Kidney (tissue), 14 donors: ENCODE measurements around the gene HAPLN2. TPM values are rescaled to one million over a fixed set of nuclear protein-coding genes. Genes with fewer than 3 reads are reported as not detected.

Experiments
- DNase-seq, 5 donors: peaks; one replicate each; pipeline ENCODE4 v3.0.0-alpha.2; 2013 to 2020
- FAIRE-seq: peaks from 2 replicates; lab custom pipeline; 2012; peaks lifted over from hg19 to GRCh38; lab: Jason Lieb, UNC
- H3K27ac ChIP-seq, 2 donors: one replicate each; pipeline ENCODE4 v1.7.0; 2013; ENCODE audit warnings: low read depth in 2 of 2, low read length in 2 of 2, inconsistent platforms in 1 of 2
- H3K27me3 ChIP-seq: one replicate; pipeline ENCODE4 v1.7.1; 2013; ENCODE audit warnings: low read length, inconsistent platforms; ENCODE audit not compliant: control insufficient read depth, insufficient read depth
- H3K36me3 ChIP-seq, 3 donors: one replicate each; pipeline versions ENCODE4 v1.7.0 to v1.7.1; 2013; ENCODE audit warnings: low read length in 3 of 3, control low read depth in 1 of 3, inconsistent platforms in 1 of 3; ENCODE audit not compliant: insufficient read depth in 3 of 3, control insufficient read depth in 2 of 3
- H3K4me1 ChIP-seq, 3 donors: one replicate each; pipeline versions ENCODE4 v1.7.0 to v1.7.1; 2013; ENCODE audit warnings: low read length in 3 of 3, inconsistent platforms in 1 of 3, low read depth in 1 of 3; ENCODE audit not compliant: control insufficient read depth in 2 of 3, insufficient read depth in 2 of 3
- H3K4me3 ChIP-seq, 3 donors: one replicate each; pipeline versions ENCODE4 v1.7.0 to v1.8.1; 2013; ENCODE audit warnings: low read length in 3 of 3, control low read depth in 1 of 3, inconsistent platforms in 1 of 3
- H3K9ac ChIP-seq, 3 donors: one replicate each; pipeline versions ENCODE4 v1.7.0 to v1.7.1; 2013; ENCODE audit warnings: low read length in 3 of 3, control low read depth in 1 of 3, inconsistent platforms in 1 of 3
- H3K9me3 ChIP-seq, 3 donors: one replicate each; pipeline versions ENCODE4 v1.7.0 to v1.7.1; 2013; ENCODE audit warnings: low read length in 3 of 3, control low read depth in 1 of 3, inconsistent platforms in 1 of 3; ENCODE audit not compliant: control insufficient read depth in 2 of 3, insufficient read depth in 1 of 3
- intact Hi-C: fragments of 100-400 bp; cut with DNase I; formaldehyde crosslinking; loops from one replicate; pipeline ENCODE4 v1.11.1; 2022
- polyA plus RNA-seq: library from polyadenylated mRNA; stranded (reverse); fragments of 350-450 nt; fragmentation: Illumina TruSeq; extraction: RNeasy Lipid Tissue Mini Kit (QIAGEN cat#74804); gene quantifications from one replicate; pipeline ENCODE4 v1.2.3, GENCODE V29; 2014; ENCODE audit warnings: low read depth, low replicate concordance; ENCODE audit not compliant: insufficient read depth
- total RNA-seq: library from RNA; stranded (reverse); fragmentation: NEBNext Ultra II Directional; extraction: Animal tissue kit (Norgen Biotek cat#: 25700); gene quantifications from one replicate; pipeline ENCODE4 v1.2.1, GENCODE V29; 2021
- TF ChIP-seq, protein P1 (sequence below): IDR thresholded peaks from 3 replicates; pipeline ENCODE4 v1.5.1; 2012; ENCODE audit warnings: mild to moderate bottlenecking, moderate library complexity, borderline replicate concordance; ENCODE audit not compliant: insufficient read depth; ENCODE audit errors: extremely low read depth
- donor health status: control.
- donor health status: control.
- donor health status: control.
- donor health status: control.
- donor health status: control.
- donor health status: DM: yes; HTN: yes; CAD: no.
- donor health status: Normal renal cell carcinoma (clear cell type).

The HAPLN2 gene
- total and polyA plus RNA-seq, 2 donors from 2014 or later: 0.30 to 1.9 TPM

GRCh38 chr1:156615946-156616345 is 3.3 kb upstream of the HAPLN2 start:
- Histone ChIP-seq H3K9ac (no peak overlapping the region), H3K27ac (peak overlapping the region; percentile 62 to 74), H3K27me3 (no peaks in the 10 kb centered on the region), H3K9me3 (no peaks in the 10 kb centered on the region), H3K4me1 (peaks cover 0 to 3% (median 0%) of the 10 kb centered on the region in 3 donors), H3K4me3 (peak overlapping the region in 1 of 3 donors; percentile 8), H3K36me3 (no peaks in the 10 kb centered on the region)
- FAIRE-seq (no peak), DNase-seq (peak in 1 of 5 donors; percentile 74)
- TF ChIP-seq, protein P1, sequence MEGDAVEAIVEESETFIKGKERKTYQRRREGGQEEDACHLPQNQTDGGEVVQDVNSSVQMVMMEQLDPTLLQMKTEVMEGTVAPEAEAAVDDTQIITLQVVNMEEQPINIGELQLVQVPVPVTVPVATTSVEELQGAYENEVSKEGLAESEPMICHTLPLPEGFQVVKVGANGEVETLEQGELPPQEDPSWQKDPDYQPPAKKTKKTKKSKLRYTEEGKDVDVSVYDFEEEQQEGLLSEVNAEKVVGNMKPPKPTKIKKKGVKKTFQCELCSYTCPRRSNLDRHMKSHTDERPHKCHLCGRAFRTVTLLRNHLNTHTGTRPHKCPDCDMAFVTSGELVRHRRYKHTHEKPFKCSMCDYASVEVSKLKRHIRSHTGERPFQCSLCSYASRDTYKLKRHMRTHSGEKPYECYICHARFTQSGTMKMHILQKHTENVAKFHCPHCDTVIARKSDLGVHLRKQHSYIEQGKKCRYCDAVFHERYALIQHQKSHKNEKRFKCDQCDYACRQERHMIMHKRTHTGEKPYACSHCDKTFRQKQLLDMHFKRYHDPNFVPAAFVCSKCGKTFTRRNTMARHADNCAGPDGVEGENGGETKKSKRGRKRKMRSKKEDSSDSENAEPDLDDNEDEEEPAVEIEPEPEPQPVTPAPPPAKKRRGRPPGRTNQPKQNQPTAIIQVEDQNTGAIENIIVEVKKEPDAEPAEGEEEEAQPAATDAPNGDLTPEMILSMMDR: no peak
- intact Hi-C loops: no loop called here

DNA sequence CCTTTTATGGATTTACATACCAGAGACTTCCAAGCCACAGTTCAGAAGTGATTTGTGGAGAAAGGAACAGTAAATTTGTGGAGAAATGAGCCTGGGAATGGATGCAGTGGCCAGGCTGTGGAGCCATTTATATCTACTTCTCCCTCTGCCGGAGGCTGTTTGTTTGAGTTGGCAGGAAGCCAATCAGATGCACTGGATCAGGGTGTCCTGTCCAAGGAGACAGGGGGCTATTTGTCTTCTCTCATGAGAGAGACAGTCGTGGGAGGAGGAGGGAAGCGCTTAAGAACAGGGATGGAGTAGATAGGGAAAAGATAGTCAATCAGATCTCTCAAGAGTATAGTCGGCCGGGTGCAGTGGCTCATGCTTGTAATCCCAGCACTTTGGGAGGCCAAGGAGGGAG is 2.8 kb upstream of the HAPLN2 start:
- TF ChIP-seq, protein P1: no peak
- Histone ChIP-seq H3K36me3 (no peaks in the 10 kb centered on the region), H3K4me3 (no peak overlapping the region), H3K9ac (no peak overlapping the region), H3K27ac (peak overlapping the region in 1 of 2 donors; percentile 62), H3K27me3 (no peaks in the 10 kb centered on the region), H3K9me3 (no peaks in the 10 kb centered on the region), H3K4me1 (peaks cover 0 to 3% (median 0%) of the 10 kb centered on the region in 3 donors)
- DNase-seq: peak; percentile 86 to 96 (median 86)
- intact Hi-C loops: no loop called here
- FAIRE-seq: no peak

DNA sequence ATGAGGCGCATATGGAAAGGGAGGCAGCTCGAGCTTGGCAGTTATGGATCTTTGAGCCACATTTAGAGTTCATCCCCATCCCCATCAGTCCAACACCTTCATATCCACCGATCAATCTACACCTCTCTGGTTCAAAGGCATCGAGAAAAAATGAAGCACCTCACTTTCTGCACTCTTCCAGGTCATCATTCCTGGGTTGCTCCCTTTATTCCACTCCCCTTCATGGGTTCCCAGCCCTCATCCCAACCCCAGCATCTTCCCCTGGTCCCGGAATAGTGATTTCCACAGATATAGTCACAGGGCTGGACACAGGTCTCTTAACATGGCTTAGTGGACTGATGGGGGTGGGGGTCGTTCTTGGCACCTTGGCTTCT is 354 bp downstream of the HAPLN2 start:
- H3K9ac ChIP-seq: no peak overlapping the region
- no peaks in the 10 kb centered on the region for H3K9me3 ChIP-seq
- H3K4me3 ChIP-seq: no peak overlapping the region
- FAIRE-seq (no peak), DNase-seq (no peak)
- peaks cover 0 to 12% (median 0%) of the 10 kb centered on the region in 3 donors for H3K4me1 ChIP-seq
- H3K36me3 ChIP-seq: no peaks in the 10 kb centered on the region
- H3K27me3 ChIP-seq: peaks cover 3% of the 10 kb centered on the region
- no peak overlapping the region for H3K27ac ChIP-seq
- TF ChIP-seq, protein P1: no peak
- intact Hi-C loops: no loop called here
